ENCODE results near the gene LGR5.
A peak's percentile ranks its signal among the peaks of the same experiment; 100 is the strongest.

LGR5 gene

GRCh38 chr12:71594214-71594948 lies 154.8 kb downstream of the LGR5 start:
- TF ChIP-seq CTCF (IDR thresholded peaks at IDR 0.05; ENCODE audit: insufficient read depth, low read depth, low read length, missing control alignments), result no peak
- no peak for DNase-seq (ENCODE audit: low read depth)
- no peak overlapping the region for H3K4me3 ChIP-seq (ENCODE audit: low read length)

- H3K4me3 ChIP-seq (ENCODE audit: low read length), result no peak overlapping the region
- TF ChIP-seq CTCF (IDR thresholded peaks at IDR 0.05; ENCODE audit: insufficient read depth, low read depth, low read length, missing control alignments), result no peak
- DNase-seq (ENCODE audit: low read depth), result peak; percentile 55
These were observed 159.6 kb downstream of the LGR5 start for GRCh38 chr12:71599210-71599609.

- DNase-seq (ENCODE audit: low read depth), result peak; percentile 47
- no peak for TF ChIP-seq CTCF (IDR thresholded peaks at IDR 0.05; ENCODE audit: insufficient read depth, low read depth, low read length, missing control alignments)
- no peak overlapping the region for H3K4me3 ChIP-seq (ENCODE audit: low read length)
These were observed 161.9 kb downstream of the LGR5 start for GRCh38 chr12:71601546-71601945.

- DNase-seq (ENCODE audit: low read depth), result no peak
- TF ChIP-seq CTCF (IDR thresholded peaks at IDR 0.05; ENCODE audit: insufficient read depth, low read depth, low read length, missing control alignments), result no peak
These were observed 163.4 kb downstream of the LGR5 start for GRCh38 chr12:71602761-71603577.

GRCh38 chr12:71605039-71605438 lies 165.4 kb downstream of the LGR5 start:
- DNase-seq (ENCODE audit: low read depth), result no peak
- no peak for TF ChIP-seq CTCF (IDR thresholded peaks at IDR 0.05; ENCODE audit: insufficient read depth, low read depth, low read length, missing control alignments)
- H3K4me3 ChIP-seq (ENCODE audit: low read length), result no peak overlapping the region

More at GRCh38 chr12:71602761-71603577, 163.4 kb downstream of the LGR5 start:
- H3K4me3 ChIP-seq (ENCODE audit: low read length), result no peak overlapping the region

DNA sequence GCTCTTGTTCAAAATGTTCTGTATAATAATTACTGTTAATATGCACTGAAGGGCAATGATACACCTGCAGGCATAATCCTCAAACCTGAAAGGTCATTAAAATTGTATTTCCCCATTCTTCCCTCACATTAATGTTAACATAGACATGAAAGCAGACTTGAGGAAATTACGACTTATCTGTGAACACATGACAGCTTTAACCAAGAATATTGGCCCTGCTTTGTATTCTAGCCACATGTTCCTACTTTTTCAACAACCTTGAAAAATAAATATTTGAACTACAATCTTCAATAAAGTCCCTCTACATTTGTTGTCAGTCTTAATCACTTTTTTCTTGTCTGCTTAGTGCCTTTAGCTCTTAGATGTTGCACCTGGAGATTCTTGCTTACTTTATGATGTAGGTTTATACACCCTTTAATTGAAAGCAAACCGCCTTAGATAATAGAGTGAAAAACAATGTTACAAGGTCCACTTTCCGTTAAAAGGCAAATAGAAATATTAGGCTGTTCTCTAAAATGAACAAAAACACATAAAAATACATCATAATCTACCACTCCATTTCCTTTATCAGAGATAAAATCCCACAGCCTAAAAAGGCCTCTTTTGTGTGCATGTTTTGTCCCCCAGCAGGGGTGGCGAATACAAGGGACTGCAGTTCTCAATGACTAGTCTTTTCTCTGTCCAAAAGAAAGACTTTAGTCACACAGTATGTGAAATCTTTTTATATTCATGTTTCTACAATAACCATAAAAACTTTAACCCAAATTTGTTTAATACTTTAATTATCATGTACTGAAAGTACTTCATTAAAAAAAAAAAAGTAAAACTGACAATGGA lies 168.1 kb downstream of the LGR5 start:
- no peak for DNase-seq (ENCODE audit: low read depth)
- no peak for TF ChIP-seq CTCF (IDR thresholded peaks at IDR 0.05; ENCODE audit: insufficient read depth, low read depth, low read length, missing control alignments)
- H3K4me3 ChIP-seq (ENCODE audit: low read length), result no peak overlapping the region
